Activated T-cell treated with anti-CD3 and anti-CD28 coated beads, Interleukin-2, amount 50 U/mL, for 72 hours (primary cell): ENCODE data around the gene BANF2. TPM values are rescaled to one million over a fixed set of nuclear protein-coding genes. Genes with fewer than 3 reads are reported as not detected.

Source experiments
- ATAC-seq, 2 donors: fragments of 150-1000 bp; cut with Tn5 transposase; replicated peaks in 1 of 2; 2 replicates each; pipeline ENCODE4 v1.10.0; 2021; ENCODE audit warnings: moderate library complexity in 2 of 2, mild to moderate bottlenecking in 1 of 2
- DNase-seq, 2 donors: peaks; one replicate each; pipeline ENCODE4 v3.0.0; 2021 to 2022; ENCODE audit warnings: mixed read lengths in 1 of 2
- H3K27ac Mint-ChIP-seq: one replicate; pipeline ENCODE4 v1.8.0; 2022; ENCODE audit warnings: mild to moderate bottlenecking, moderate library complexity, mixed read lengths
- H3K27me3 Mint-ChIP-seq: one replicate; pipeline ENCODE4 v1.8.0; 2022; ENCODE audit warnings: low read depth, mixed read lengths
- H3K36me3 Mint-ChIP-seq, 2 donors: one replicate each; pipeline ENCODE4 v1.8.0; 2022; ENCODE audit warnings: mixed read lengths in 2 of 2, mild to moderate bottlenecking in 1 of 2; ENCODE audit not compliant: insufficient read depth in 2 of 2
- H3K4me1 Mint-ChIP-seq: one replicate; pipeline ENCODE4 v1.8.0; 2022; ENCODE audit warnings: low read depth, mixed read lengths
- H3K4me3 Mint-ChIP-seq, 2 donors: one replicate each; pipeline ENCODE4 v1.8.0; 2022; ENCODE audit warnings: mild to moderate bottlenecking in 2 of 2, mixed read lengths in 2 of 2, moderate library complexity in 2 of 2
- H3K9me3 Mint-ChIP-seq, 2 donors: one replicate each; pipeline ENCODE4 v1.8.0; 2022; ENCODE audit warnings: mixed read lengths in 2 of 2
- total RNA-seq, 2 donors: library from RNA; stranded (reverse); gene quantifications; one replicate each; pipeline ENCODE4 v1.2.3, GENCODE V29; 2022

The BANF2 gene
- total RNA-seq, 2 donors from 2014 or later: not detected

- Mint-ChIP-seq H3K4me3 (no peak overlapping the region), H3K9me3 (no peaks in the 10 kb centered on the region), H3K4me1 (no peaks in the 10 kb centered on the region), H3K36me3 (no peaks in the 10 kb centered on the region), H3K27me3 (no peaks in the 10 kb centered on the region), H3K27ac (no peak overlapping the region)
- ATAC-seq (no peak), DNase-seq (no peak)
These were observed 10.9 kb downstream of the BANF2 start for GRCh38 chr20:17710379-17711266.

- no peak for DNase-seq
- no peaks in the 10 kb centered on the region for H3K9me3 Mint-ChIP-seq
- H3K4me1 Mint-ChIP-seq: no peaks in the 10 kb centered on the region
- no peaks in the 10 kb centered on the region for H3K27me3 Mint-ChIP-seq
- no peak overlapping the region for H3K4me3 Mint-ChIP-seq
- H3K36me3 Mint-ChIP-seq: no peaks in the 10 kb centered on the region
- no peak overlapping the region for H3K27ac Mint-ChIP-seq
- no peak for ATAC-seq
These were observed 11.5 kb downstream of the BANF2 start for GRCh38 chr20:17711267-17711627.

DNA sequence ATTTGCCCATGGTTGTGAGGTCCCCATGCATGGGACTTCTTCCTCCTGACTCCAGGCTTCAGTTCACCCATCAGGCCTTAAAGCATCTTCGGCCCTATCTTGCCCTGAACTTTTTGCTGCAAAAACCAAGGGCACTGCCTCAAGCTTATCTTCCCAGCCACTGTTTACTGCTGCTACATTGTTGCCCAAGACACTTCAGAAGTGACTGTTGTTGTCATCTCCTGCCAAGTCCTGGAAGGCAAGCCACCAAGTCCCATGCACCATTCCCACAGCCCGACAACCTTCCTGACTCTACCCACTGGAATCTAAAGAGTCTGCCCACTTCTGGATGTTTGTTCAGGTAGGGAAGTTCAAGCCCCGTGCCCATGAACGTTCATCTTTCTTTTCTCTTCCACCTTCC lies 12.4 kb downstream of the BANF2 start:
- DNase-seq (no peak), ATAC-seq (no peak)
- Mint-ChIP-seq H3K4me1 (no peaks in the 10 kb centered on the region), H3K27ac (no peak overlapping the region), H3K9me3 (no peaks in the 10 kb centered on the region), H3K27me3 (no peaks in the 10 kb centered on the region), H3K36me3 (no peaks in the 10 kb centered on the region), H3K4me3 (no peak overlapping the region)

DNA sequence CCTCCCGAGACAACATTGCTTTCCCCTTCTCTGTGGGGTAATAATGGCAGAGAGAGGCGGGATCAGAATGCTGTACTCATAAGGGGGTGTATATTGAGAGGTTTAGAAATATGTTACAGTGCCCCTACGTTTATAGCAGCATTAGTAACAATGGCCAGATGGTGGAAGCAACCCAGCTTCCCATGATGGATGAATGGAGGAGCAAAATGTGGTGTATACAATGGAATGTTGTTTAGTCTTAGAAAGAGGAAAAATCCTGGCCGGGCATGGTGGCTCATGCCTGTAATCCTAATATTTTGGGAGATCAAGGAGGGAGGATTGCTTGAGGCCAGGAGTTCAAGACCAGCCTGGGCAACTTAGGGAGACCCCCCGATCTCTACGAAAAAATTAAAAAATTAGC lies 12.9 kb downstream of the BANF2 start:
- no peaks in the 10 kb centered on the region for H3K9me3 Mint-ChIP-seq
- H3K36me3 Mint-ChIP-seq: no peaks in the 10 kb centered on the region
- no peaks in the 10 kb centered on the region for H3K27me3 Mint-ChIP-seq
- H3K4me3 Mint-ChIP-seq: no peak overlapping the region
- H3K27ac Mint-ChIP-seq: no peak overlapping the region
- no peaks in the 10 kb centered on the region for H3K4me1 Mint-ChIP-seq
- ATAC-seq: no peak
- no peak for DNase-seq

- H3K36me3 Mint-ChIP-seq: no peaks in the 10 kb centered on the region
- no peak overlapping the region for H3K4me3 Mint-ChIP-seq
- no peaks in the 10 kb centered on the region for H3K4me1 Mint-ChIP-seq
- ATAC-seq: no peak
- no peaks in the 10 kb centered on the region for H3K27me3 Mint-ChIP-seq
- H3K9me3 Mint-ChIP-seq: no peaks in the 10 kb centered on the region
- no peak overlapping the region for H3K27ac Mint-ChIP-seq
- DNase-seq: no peak
These were observed 14.8 kb downstream of the BANF2 start for GRCh38 chr20:17714597-17714996.

- H3K4me1 Mint-ChIP-seq: no peaks in the 10 kb centered on the region
- DNase-seq (no peak), ATAC-seq (no peak)
- no peak overlapping the region for H3K27ac Mint-ChIP-seq
- no peaks in the 10 kb centered on the region for H3K27me3 Mint-ChIP-seq
- no peaks in the 10 kb centered on the region for H3K36me3 Mint-ChIP-seq
- no peak overlapping the region for H3K4me3 Mint-ChIP-seq
- no peaks in the 10 kb centered on the region for H3K9me3 Mint-ChIP-seq
These were observed 15.3 kb downstream of the BANF2 start for GRCh38 chr20:17715075-17715474.

- Mint-ChIP-seq H3K4me1 (no peaks in the 10 kb centered on the region), H3K27ac (no peak overlapping the region), H3K9me3 (no peaks in the 10 kb centered on the region), H3K4me3 (no peak overlapping the region), H3K27me3 (no peaks in the 10 kb centered on the region), H3K36me3 (no peaks in the 10 kb centered on the region)
- DNase-seq (no peak), ATAC-seq (no peak)
These were observed 16.6 kb downstream of the BANF2 start for GRCh38 chr20:17716331-17716730.

DNA sequence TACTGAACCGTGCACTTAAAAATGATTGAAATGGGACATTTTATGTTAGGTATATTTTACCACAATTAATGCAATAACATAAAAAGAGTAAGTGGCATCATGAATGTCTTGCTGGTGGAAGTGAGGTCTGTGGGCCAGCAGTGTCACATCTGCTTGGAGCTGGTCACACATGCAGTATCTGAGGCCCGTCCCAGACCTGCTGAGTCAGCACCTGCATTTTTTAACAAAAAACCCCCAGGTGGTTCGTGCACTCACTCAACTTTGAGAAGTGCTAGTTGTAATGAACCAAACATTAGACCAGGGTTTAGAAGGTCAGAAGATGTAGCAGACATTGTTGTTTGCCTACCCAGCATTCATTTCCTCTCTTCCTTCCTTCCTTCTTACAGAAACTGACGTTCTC lies 21.0 kb downstream of the BANF2 start:
- no peak for DNase-seq
- Mint-ChIP-seq H3K36me3 (no peaks in the 10 kb centered on the region), H3K9me3 (no peaks in the 10 kb centered on the region)

DNA sequence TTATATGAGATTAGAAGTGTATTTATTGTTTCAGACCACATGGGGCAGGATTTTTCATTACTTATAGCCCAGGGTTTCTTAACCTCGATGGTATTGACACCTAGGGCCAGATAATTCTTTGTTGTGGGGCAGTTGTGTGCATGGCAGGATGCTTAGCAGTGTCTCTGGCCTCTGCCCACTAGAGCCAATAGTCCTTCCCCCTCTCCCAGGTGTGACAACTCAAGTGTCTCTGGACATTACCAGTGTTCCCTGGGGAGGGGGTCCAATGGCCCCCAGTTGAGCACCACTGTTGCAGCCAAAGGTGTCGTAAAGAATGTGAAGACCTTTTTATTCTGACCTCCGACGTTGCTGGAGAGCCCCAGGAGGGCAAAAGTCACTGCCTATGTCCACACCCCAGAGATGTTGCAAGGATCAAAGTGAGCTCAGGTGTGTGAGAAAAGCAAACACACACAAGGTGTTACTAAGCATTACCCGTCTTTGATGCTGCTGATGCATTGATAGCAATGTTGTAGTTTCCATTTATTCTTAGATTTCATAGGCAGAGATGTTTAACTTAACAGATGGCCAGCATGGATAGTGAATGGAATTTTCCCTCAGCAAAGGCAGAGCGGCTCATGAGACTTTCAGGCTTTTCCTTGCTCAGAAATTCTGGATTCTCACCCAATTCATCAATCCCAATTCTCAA lies 22.2 kb downstream of the BANF2 start:
- H3K27ac Mint-ChIP-seq: no peak overlapping the region
- no peak overlapping the region for H3K4me3 Mint-ChIP-seq
- H3K4me1 Mint-ChIP-seq: no peaks in the 10 kb centered on the region
- DNase-seq (no peak), ATAC-seq (no peak)
- H3K9me3 Mint-ChIP-seq: no peaks in the 10 kb centered on the region
- H3K36me3 Mint-ChIP-seq: no peaks in the 10 kb centered on the region
- H3K27me3 Mint-ChIP-seq: peaks cover 13% of the 10 kb centered on the region

More for the DNA sequence above, 21.0 kb downstream of the BANF2 start:
- no peak for ATAC-seq
- H3K27ac Mint-ChIP-seq: no peak overlapping the region
- no peak overlapping the region for H3K4me3 Mint-ChIP-seq
- no peaks in the 10 kb centered on the region for H3K4me1 Mint-ChIP-seq
- peaks cover 13% of the 10 kb centered on the region for H3K27me3 Mint-ChIP-seq

- H3K4me1 Mint-ChIP-seq: no peaks in the 10 kb centered on the region
- no peak overlapping the region for H3K27ac Mint-ChIP-seq
- no peak for ATAC-seq
- H3K27me3 Mint-ChIP-seq: peaks cover 13% of the 10 kb centered on the region
- H3K9me3 Mint-ChIP-seq: no peaks in the 10 kb centered on the region
- no peak for DNase-seq
- no peaks in the 10 kb centered on the region for H3K36me3 Mint-ChIP-seq
- H3K4me3 Mint-ChIP-seq: no peak overlapping the region
These were observed 22.9 kb downstream of the BANF2 start for GRCh38 chr20:17722493-17723300.

DNA sequence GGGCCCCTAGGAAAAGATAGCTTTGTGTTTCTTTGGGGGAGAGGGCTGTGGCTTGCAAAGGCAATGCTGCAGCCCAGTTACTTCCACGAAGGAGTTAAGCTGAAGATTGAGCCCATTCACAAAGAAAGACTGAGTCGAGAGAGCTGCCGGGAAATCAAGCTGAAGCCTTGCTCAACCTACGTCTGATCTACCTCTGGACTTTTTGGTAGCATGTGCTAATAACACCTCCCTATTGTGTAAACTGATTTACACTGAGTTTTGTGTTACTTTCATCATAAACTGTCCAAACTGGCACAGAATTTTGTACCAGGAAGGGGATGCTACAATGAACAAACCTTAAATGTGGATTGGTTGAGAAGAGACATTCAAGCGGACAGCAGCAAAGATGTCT lies 23.5 kb downstream of the BANF2 start:
- Mint-ChIP-seq H3K4me1 (no peaks in the 10 kb centered on the region), H3K27ac (no peak overlapping the region), H3K27me3 (peaks cover 16% of the 10 kb centered on the region), H3K4me3 (no peak overlapping the region), H3K36me3 (no peaks in the 10 kb centered on the region), H3K9me3 (no peaks in the 10 kb centered on the region)
- no peak for ATAC-seq
- DNase-seq: no peak

- no peak for ATAC-seq
These were observed 25.5 kb downstream of the BANF2 start for GRCh38 chr20:17725094-17725835.

GRCh38 chr20:17726902-17727301 lies 27.1 kb downstream of the BANF2 start:
- DNase-seq: no peak
- Mint-ChIP-seq H3K36me3 (no peaks in the 10 kb centered on the region), H3K4me3 (no peak overlapping the region), H3K27me3 (peaks cover 20% of the 10 kb centered on the region), H3K27ac (no peak overlapping the region), H3K4me1 (no peaks in the 10 kb centered on the region), H3K9me3 (no peaks in the 10 kb centered on the region)
- ATAC-seq: no peak

More at GRCh38 chr20:17725094-17725835, 25.5 kb downstream of the BANF2 start:
- DNase-seq: no peak
- H3K4me3 Mint-ChIP-seq: no peak overlapping the region
- H3K4me1 Mint-ChIP-seq: no peaks in the 10 kb centered on the region
- no peak overlapping the region for H3K27ac Mint-ChIP-seq
- no peaks in the 10 kb centered on the region for H3K9me3 Mint-ChIP-seq
- peaks cover 20% of the 10 kb centered on the region for H3K27me3 Mint-ChIP-seq
- H3K36me3 Mint-ChIP-seq: no peaks in the 10 kb centered on the region
